Measurements from ENCODE around the gene DPP6. TPM values are rescaled to one million over a fixed set of nuclear protein-coding genes. Genes with fewer than 3 reads are reported as not detected.

DPP6 gene
- total and polyA plus RNA-seq, 5 donors from 2014 or later: not detected

DNA sequence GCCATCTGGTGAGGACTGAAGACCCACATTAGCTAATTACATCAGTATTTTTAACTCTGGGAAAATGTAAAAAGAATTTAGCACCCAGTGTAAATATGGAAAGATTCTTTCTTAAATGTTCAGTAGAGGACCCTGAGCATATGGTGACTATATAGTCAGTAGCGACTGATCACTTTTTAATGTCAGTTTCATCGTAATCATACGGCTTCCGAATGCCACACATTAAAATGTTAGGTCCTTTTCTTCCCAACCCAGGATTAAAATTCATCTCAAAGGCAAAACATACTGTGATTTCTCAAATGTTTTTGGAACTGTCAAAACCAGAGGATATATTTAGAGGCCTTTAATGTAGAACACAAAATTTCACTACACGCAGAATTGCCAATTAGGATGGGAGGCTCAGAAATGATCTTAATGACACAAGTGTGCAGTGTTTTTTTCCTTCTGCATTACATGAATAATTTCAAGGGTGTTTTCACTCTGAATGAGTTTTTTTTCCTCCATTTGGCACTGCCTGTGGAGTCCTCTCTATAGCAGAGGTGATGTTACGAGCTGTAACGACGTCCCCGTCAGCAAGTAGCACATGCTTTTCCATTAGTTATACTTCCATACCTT lies 568.0 kb downstream of the DPP6 start:
- Mint-ChIP-seq H3K27ac (no peak overlapping the region), H3K4me3 (no peak overlapping the region), H3K27me3 (peaks cover 4% of the 10 kb centered on the region), H3K9me3 (peaks cover 0 to 7% (median 3%) of the 10 kb centered on the region in 7 donors), H3K4me1 (no peaks in the 10 kb centered on the region), H3K36me3 (no peaks in the 10 kb centered on the region)
- Histone ChIP-seq H3K27me3 (ENCODE audit: control insufficient read depth, insufficient read depth, low read length) (no peaks in the 10 kb centered on the region), H3K4me1 (ENCODE audit: control insufficient read depth, insufficient read depth, low read length, poor library complexity, severe bottlenecking) (no peaks in the 10 kb centered on the region), H3K4me3 (ENCODE audit: low read depth, low read length) (no peak overlapping the region), H3K27ac (ENCODE audit: insufficient read depth, low read length, poor library complexity, severe bottlenecking) (no peak overlapping the region), H3K36me3 (ENCODE audit: control insufficient read depth, insufficient read depth, low read length) (no peaks in the 10 kb centered on the region), H3K9me3 (ENCODE audit: control insufficient read depth in 2 of 2, low read length in 2 of 2) (no peaks in the 10 kb centered on the region)
- ATAC-seq (ENCODE audit: low read depth in 2 of 2): no peak
- no peak for DNase-seq

DNA sequence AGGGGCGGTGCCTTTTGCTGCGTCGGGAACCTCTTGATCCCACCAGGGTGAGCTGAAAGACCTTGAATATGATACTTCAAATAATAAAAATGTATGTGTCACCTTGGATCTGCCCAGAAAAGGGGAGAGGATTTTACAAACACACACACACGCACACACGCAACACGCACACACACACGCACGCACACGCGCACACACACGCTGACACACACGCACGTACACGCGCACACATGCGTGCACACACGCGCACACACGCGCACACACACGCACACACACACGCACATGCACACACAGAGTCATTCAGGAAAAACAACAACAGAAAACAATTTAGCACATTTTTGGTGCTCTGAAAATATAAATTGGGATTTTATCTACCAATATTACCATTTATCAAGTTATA lies 571.2 kb downstream of the DPP6 start:
- DNase-seq (no peak), ATAC-seq (ENCODE audit: low read depth in 2 of 2) (no peak)
- H3K4me3 Mint-ChIP-seq: no peak overlapping the region
- H3K4me1 Mint-ChIP-seq: no peaks in the 10 kb centered on the region
- H3K9me3 Mint-ChIP-seq: peaks cover 0 to 10% (median 2%) of the 10 kb centered on the region in 7 donors
- peaks cover 4% of the 10 kb centered on the region for H3K27me3 Mint-ChIP-seq
- Histone ChIP-seq H3K4me1 (ENCODE audit: control insufficient read depth, insufficient read depth, low read length, poor library complexity, severe bottlenecking) (no peaks in the 10 kb centered on the region), H3K27me3 (ENCODE audit: control insufficient read depth, insufficient read depth, low read length) (no peaks in the 10 kb centered on the region), H3K27ac (ENCODE audit: insufficient read depth, low read length, poor library complexity, severe bottlenecking) (no peak overlapping the region), H3K36me3 (ENCODE audit: control insufficient read depth, insufficient read depth, low read length) (no peaks in the 10 kb centered on the region), H3K9me3 (ENCODE audit: control insufficient read depth in 2 of 2, low read length in 2 of 2) (no peaks in the 10 kb centered on the region), H3K4me3 (ENCODE audit: low read depth, low read length) (no peak overlapping the region)
- no peak overlapping the region for H3K27ac Mint-ChIP-seq
- no peaks in the 10 kb centered on the region for H3K36me3 Mint-ChIP-seq

DNA sequence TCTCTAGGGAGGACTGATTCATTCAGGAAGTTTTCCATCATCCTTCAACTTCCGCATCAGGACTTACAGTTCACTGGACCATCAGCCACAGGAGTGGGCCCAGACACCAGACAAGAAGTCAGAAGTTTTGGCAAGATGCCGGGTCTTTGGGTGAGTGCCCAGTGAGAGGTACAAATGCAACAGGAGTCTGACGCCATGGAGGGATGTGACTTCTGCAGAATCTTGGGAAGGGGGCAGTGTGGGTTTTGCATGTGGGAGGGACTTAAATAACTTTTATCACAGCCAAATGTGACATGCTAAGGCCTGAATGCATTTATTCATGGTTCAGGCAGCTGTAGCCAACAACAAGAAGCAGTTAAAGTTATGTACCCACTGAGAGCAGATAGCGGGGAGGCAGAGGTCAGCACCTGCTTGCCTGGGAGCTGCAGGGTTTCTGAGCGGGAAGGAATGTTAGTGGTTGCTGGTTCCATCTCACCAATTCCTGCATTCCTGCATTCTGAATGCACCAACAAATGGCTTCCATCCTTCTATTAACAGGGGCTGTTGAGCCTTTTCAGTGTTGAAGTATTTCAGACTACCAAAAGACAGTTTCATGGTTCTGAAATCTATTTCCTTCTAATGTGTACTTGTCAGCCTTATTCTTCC lies 575.6 kb downstream of the DPP6 start:
- H3K4me1 Mint-ChIP-seq: no peaks in the 10 kb centered on the region
- no peaks in the 10 kb centered on the region for H3K27me3 Mint-ChIP-seq
- no peaks in the 10 kb centered on the region for H3K36me3 Mint-ChIP-seq
- H3K4me1 ChIP-seq (ENCODE audit: control insufficient read depth, insufficient read depth, low read length, poor library complexity, severe bottlenecking): no peaks in the 10 kb centered on the region
- no peaks in the 10 kb centered on the region for H3K36me3 ChIP-seq (ENCODE audit: control insufficient read depth, insufficient read depth, low read length)
- no peak overlapping the region for H3K27ac Mint-ChIP-seq
- H3K27me3 ChIP-seq (ENCODE audit: control insufficient read depth, insufficient read depth, low read length): no peaks in the 10 kb centered on the region
- H3K4me3 Mint-ChIP-seq: no peak overlapping the region
- peaks cover 0 to 9% (median 4%) of the 10 kb centered on the region in 7 donors for H3K9me3 Mint-ChIP-seq
- no peak overlapping the region for H3K4me3 ChIP-seq (ENCODE audit: low read depth, low read length)
- no peak for ATAC-seq (ENCODE audit: low read depth in 2 of 2)
- H3K9me3 ChIP-seq (ENCODE audit: control insufficient read depth in 2 of 2, low read length in 2 of 2): no peaks in the 10 kb centered on the region
- no peak overlapping the region for H3K27ac ChIP-seq (ENCODE audit: insufficient read depth, low read length, poor library complexity, severe bottlenecking)
- DNase-seq: no peak

DNA sequence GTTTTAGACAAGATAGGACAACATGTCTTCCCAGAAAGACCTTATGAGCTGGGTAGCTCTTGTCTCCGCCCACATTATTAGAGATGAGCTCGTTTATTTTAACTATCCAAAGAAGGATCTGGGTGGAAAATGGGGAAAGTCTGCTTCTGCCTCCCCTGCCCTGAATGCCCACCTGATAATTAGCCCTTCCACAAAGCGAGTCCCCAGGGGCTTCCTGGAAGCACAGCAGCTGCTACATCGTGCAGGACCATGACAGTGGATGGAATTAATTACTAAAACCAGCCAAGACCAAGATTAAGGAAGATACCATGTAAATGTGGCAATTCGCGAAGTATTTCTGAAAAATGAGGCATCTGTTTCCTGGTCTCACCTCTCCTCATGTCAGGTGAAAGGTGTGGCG lies 576.4 kb downstream of the DPP6 start:
- Histone ChIP-seq H3K27ac (ENCODE audit: insufficient read depth, low read length, poor library complexity, severe bottlenecking) (no peak overlapping the region), H3K27me3 (ENCODE audit: control insufficient read depth, insufficient read depth, low read length) (no peaks in the 10 kb centered on the region), H3K4me1 (ENCODE audit: control insufficient read depth, insufficient read depth, low read length, poor library complexity, severe bottlenecking) (no peaks in the 10 kb centered on the region), H3K9me3 (ENCODE audit: control insufficient read depth in 2 of 2, low read length in 2 of 2) (no peaks in the 10 kb centered on the region), H3K36me3 (ENCODE audit: control insufficient read depth, insufficient read depth, low read length) (no peaks in the 10 kb centered on the region), H3K4me3 (ENCODE audit: low read depth, low read length) (no peak overlapping the region)
- H3K27ac Mint-ChIP-seq: no peak overlapping the region
- H3K36me3 Mint-ChIP-seq: no peaks in the 10 kb centered on the region
- H3K4me1 Mint-ChIP-seq: no peaks in the 10 kb centered on the region
- H3K9me3 Mint-ChIP-seq: peaks cover 0 to 9% (median 4%) of the 10 kb centered on the region in 7 donors
- no peaks in the 10 kb centered on the region for H3K27me3 Mint-ChIP-seq
- no peak for DNase-seq
- no peak overlapping the region for H3K4me3 Mint-ChIP-seq
- ATAC-seq (ENCODE audit: low read depth in 2 of 2): no peak

DNA sequence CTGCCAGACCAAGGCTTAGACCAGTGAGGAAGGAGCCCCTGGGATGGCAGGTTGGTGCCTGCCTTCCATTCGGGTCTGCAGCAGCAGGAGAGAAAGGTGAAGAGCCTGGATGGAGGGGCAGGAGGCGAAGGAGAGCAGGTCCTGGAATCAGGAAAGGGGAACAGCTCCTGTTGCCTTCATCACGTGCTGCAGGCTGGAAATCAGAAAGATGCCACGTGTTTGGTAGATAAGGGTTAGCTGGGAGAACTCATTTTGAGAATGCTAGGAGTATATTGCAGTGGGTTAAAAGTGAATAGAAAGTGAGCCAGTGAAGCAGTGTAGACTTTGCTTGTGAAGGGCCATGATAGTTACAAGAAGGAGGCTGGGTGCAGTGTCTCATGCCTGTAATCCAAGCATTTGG lies 579.0 kb downstream of the DPP6 start:
- Mint-ChIP-seq H3K36me3 (no peaks in the 10 kb centered on the region), H3K27ac (no peak overlapping the region), H3K4me1 (no peaks in the 10 kb centered on the region), H3K9me3 (peaks cover 2 to 11% (median 8%) of the 10 kb centered on the region in 7 donors), H3K27me3 (no peaks in the 10 kb centered on the region), H3K4me3 (no peak overlapping the region)
- ATAC-seq (ENCODE audit: low read depth in 2 of 2): no peak
- H3K9me3 ChIP-seq (ENCODE audit: control insufficient read depth in 2 of 2, low read length in 2 of 2): no peaks in the 10 kb centered on the region
- H3K4me1 ChIP-seq (ENCODE audit: control insufficient read depth, insufficient read depth, low read length, poor library complexity, severe bottlenecking): no peaks in the 10 kb centered on the region
- no peak for DNase-seq
- no peak overlapping the region for H3K4me3 ChIP-seq (ENCODE audit: low read depth, low read length)
- no peak overlapping the region for H3K27ac ChIP-seq (ENCODE audit: insufficient read depth, low read length, poor library complexity, severe bottlenecking)
- H3K36me3 ChIP-seq (ENCODE audit: control insufficient read depth, insufficient read depth, low read length): no peaks in the 10 kb centered on the region
- H3K27me3 ChIP-seq (ENCODE audit: control insufficient read depth, insufficient read depth, low read length): no peaks in the 10 kb centered on the region

DNA sequence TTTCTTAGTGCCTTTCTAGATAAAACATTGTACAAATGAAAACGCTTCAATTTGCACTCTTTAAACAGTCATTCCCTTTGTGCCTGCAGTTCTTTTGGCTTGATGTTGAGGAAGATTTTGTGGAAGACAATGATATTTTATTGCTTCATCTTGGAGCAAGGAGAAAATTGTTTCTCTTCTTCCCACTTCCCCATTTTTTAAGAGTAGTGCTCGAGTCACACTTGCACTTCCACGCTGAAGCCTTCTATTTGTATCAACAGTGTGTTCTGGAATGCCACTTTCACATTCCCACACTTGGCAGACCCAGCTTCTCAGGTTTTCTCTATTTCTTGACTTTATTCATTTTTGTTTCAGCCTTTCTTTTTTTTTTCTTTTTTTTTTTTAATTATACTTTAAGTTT lies 581.4 kb downstream of the DPP6 start:
- H3K9me3 Mint-ChIP-seq: peaks cover 2 to 11% (median 8%) of the 10 kb centered on the region in 7 donors
- no peak overlapping the region for H3K27ac ChIP-seq (ENCODE audit: insufficient read depth, low read length, poor library complexity, severe bottlenecking)
- no peak for ATAC-seq (ENCODE audit: low read depth in 2 of 2)
- no peaks in the 10 kb centered on the region for H3K36me3 ChIP-seq (ENCODE audit: control insufficient read depth, insufficient read depth, low read length)
- no peak overlapping the region for H3K27ac Mint-ChIP-seq
- H3K4me3 Mint-ChIP-seq: no peak overlapping the region
- no peaks in the 10 kb centered on the region for H3K36me3 Mint-ChIP-seq
- no peaks in the 10 kb centered on the region for H3K27me3 ChIP-seq (ENCODE audit: control insufficient read depth, insufficient read depth, low read length)
- H3K27me3 Mint-ChIP-seq: no peaks in the 10 kb centered on the region
- DNase-seq: no peak
- no peaks in the 10 kb centered on the region for H3K4me1 Mint-ChIP-seq
- no peaks in the 10 kb centered on the region for H3K4me1 ChIP-seq (ENCODE audit: control insufficient read depth, insufficient read depth, low read length, poor library complexity, severe bottlenecking)
- H3K9me3 ChIP-seq (ENCODE audit: control insufficient read depth in 2 of 2, low read length in 2 of 2): no peaks in the 10 kb centered on the region
- H3K4me3 ChIP-seq (ENCODE audit: low read depth, low read length): no peak overlapping the region

DNA sequence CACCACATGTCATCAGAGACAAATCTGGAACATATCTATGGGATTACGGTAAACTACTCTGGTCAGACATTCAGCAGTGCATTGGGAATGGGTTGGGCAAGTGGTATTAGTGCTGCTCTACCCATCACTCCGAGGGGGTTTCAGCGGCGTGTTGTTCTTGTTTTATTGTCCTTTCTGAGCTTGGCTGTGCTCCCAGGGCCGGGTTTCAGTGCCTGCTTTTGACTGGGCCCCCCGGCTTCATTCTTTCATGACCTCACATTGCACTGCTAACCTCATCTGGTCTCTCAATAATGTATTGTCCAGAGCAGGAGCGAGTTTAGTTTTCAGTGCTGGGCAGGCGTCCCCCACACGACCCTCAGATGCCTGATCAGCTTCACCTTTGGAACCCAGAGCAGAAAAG lies 586.1 kb downstream of the DPP6 start:
- H3K4me3 Mint-ChIP-seq: no peak overlapping the region
- ATAC-seq (ENCODE audit: low read depth in 2 of 2) (no peak), DNase-seq (no peak)
- H3K9me3 ChIP-seq (ENCODE audit: control insufficient read depth in 2 of 2, low read length in 2 of 2): no peaks in the 10 kb centered on the region
- H3K27ac ChIP-seq (ENCODE audit: insufficient read depth, low read length, poor library complexity, severe bottlenecking): no peak overlapping the region
- no peaks in the 10 kb centered on the region for H3K4me1 ChIP-seq (ENCODE audit: control insufficient read depth, insufficient read depth, low read length, poor library complexity, severe bottlenecking)
- H3K27me3 Mint-ChIP-seq: no peaks in the 10 kb centered on the region
- H3K9me3 Mint-ChIP-seq: peaks cover 2 to 8% (median 4%) of the 10 kb centered on the region in 7 donors
- no peaks in the 10 kb centered on the region for H3K36me3 ChIP-seq (ENCODE audit: control insufficient read depth, insufficient read depth, low read length)
- no peak overlapping the region for H3K27ac Mint-ChIP-seq
- no peaks in the 10 kb centered on the region for H3K4me1 Mint-ChIP-seq
- H3K36me3 Mint-ChIP-seq: no peaks in the 10 kb centered on the region
- H3K4me3 ChIP-seq (ENCODE audit: low read depth, low read length): no peak overlapping the region
- H3K27me3 ChIP-seq (ENCODE audit: control insufficient read depth, insufficient read depth, low read length): no peaks in the 10 kb centered on the region

DNA sequence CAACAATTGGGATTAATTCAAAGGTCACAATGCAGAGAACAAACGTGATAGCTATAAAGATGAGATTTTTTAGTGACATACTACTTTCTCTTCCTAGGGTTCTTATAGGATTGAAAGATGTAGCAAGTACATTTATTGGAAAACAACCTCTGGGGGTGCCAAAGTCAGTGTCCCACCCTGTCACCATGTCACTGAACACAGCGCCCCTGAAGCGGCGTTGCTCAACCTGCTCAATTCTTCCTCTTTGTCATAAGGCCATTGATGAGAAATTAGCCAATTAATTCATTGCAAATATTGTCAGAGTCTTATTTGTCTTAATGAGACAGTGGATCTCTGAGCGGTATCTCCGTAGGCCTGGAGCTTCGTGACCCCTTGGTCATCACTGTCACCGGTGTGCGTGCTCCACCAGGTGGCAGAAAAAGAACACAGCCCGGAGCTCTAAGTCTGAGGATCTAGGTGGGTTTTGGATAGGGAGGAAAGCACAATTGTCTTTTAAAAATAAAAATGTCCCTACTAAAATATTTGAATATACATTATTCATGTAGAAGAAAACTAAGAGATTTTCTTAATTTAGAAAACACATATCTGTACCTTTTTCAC lies 588.2 kb downstream of the DPP6 start:
- H3K36me3 Mint-ChIP-seq: no peaks in the 10 kb centered on the region
- H3K4me3 ChIP-seq (ENCODE audit: low read depth, low read length): no peak overlapping the region
- no peaks in the 10 kb centered on the region for H3K4me1 Mint-ChIP-seq
- DNase-seq (no peak), ATAC-seq (ENCODE audit: low read depth in 2 of 2) (no peak)
- H3K4me3 Mint-ChIP-seq: no peak overlapping the region
- H3K27ac Mint-ChIP-seq: no peak overlapping the region
- H3K36me3 ChIP-seq (ENCODE audit: control insufficient read depth, insufficient read depth, low read length): no peaks in the 10 kb centered on the region
- no peaks in the 10 kb centered on the region for H3K9me3 ChIP-seq (ENCODE audit: control insufficient read depth in 2 of 2, low read length in 2 of 2)
- H3K4me1 ChIP-seq (ENCODE audit: control insufficient read depth, insufficient read depth, low read length, poor library complexity, severe bottlenecking): no peaks in the 10 kb centered on the region
- H3K27ac ChIP-seq (ENCODE audit: insufficient read depth, low read length, poor library complexity, severe bottlenecking): no peak overlapping the region
- H3K27me3 ChIP-seq (ENCODE audit: control insufficient read depth, insufficient read depth, low read length): no peaks in the 10 kb centered on the region
- H3K27me3 Mint-ChIP-seq: no peaks in the 10 kb centered on the region
- H3K9me3 Mint-ChIP-seq: peaks cover 0 to 5% (median 4%) of the 10 kb centered on the region in 7 donors
